ENCODE measurements around the gene FCHSD1.

- TF ChIP-seq CTCF (IDR thresholded peaks at IDR 0.05; ENCODE audit: poor library complexity) (no peak), EZH2 (IDR thresholded peaks at IDR 0.05; ENCODE audit: borderline replicate concordance) (no peak)
These were observed 2.0 kb downstream of the FCHSD1 start for GRCh38 chr5:141649056-141649688.
